Measurements from ENCODE around the gene LAPTM5.

LAPTM5 gene

DNA sequence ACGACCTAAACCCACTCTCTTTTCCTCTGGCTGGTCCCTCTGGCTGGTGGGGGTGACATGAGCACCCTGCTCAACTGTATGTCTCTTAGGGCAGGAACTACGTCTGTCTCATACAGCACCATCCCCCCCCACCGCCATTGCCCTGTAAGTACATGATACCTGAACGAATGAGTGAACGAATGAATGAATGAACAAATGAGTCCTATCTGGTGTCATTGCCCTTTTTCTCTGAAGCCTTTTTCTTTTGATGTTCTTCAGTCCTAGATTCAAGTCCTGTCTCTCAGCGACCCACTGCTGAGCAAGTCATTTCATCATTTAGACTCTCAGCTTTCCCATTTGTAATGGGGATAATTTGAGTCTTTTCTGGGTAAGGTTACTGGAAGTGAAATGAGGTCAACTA lies 45.0 kb downstream of the LAPTM5 start:
- no peak for DNase-seq

DNA sequence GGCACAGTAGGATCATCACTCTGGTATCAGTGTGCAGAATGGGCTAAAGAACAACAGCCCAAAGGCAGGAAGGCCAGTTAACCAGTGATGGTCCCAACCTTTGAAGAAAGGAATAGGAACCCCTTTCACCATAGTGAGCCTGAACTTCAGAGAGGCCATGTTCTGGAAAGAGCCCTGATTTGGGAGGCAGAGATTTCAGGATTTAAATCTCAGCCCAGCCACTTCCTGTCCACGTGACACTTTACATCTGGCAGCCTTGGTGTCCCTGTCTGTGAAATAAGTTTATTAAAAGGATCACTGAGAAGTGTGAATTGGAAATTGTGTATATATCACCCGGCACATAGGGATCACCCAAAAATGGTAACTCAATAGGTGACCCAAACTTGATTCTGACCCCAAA lies 47.2 kb downstream of the LAPTM5 start:
- DNase-seq = no peak

DNA sequence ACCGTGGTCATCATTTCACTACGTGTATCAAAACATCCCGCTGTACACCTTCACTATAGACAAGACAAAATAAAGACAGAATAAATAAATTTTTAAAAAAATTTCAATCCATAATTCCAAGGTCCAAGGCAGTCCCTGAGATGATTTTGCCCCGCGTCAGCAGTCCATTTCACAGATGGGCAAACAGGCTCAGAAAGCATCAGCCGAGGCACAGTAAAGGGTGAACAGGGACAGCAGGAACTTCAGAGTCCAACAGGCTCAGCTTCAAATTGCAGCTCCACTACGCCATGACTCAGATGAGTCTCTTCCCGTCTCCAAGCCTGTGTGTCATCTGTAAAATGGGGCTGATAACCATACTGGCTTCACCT lies 49.2 kb downstream of the LAPTM5 start:
- no peak for DNase-seq

DNA sequence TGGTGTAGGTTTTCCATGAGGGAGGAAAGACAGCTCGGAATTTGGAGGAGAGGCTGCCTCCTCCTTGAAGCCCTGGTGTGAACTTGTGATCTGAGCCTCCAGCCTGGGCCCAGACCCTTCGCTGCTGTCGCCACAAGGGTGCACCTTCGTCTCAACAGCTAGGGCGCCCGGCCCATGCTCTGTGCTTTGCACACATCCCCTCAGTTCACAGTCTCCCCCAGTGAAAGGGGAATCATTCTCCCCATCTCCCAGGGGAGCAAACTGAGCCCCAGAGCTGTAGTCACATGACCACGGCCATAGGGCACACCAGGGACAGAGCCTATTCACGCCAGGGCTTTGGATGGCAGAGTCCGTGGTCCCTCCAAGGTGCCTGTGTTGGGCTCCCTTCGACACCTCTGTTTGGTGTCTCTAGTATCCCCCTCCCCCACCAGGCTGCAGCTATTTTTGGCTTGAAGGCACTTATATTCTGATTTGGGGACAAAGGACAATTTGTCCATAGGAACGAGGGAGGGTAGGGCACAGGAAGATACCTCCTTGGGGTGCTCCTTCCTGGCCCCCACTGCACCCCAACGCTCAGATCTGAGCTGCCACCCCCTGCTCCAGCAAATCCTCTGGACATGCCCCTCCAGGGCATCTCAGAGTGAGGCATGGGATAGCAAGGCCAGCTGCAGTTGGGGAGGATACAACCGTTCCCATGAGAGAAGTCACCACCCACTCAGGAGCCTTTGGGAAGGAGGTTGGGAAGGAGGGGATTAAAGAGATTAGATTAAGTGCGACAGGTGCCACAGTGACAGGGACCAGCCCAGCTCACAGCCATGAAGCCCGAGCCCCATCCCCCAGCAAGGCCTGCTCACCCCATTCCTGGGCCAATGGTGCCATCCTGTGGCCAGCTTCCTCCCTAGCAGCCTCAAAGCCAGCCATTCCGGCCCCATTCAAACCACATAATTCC lies 49.9 kb downstream of the LAPTM5 start:
- DNase-seq = no peak

DNA sequence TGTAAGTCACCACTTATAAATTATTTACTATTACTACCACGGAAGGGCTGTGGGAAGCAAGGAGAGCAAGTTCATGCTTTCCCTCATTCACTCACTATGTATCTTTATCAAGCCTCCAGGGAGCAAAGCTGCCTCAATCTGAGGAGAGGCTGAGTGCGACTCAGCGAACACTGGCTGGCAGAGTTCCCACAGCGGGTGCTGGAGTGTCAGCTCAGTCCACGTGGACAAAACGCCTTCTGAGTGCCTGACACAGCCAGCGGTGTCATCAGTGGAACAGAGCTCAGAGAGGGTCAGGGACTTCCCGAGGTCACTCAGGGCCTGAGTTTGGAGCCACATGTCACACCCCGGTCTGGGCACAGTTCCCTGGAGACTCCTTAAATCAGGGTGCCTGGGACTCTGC lies 51.0 kb downstream of the LAPTM5 start:
- no peak for DNase-seq

DNA sequence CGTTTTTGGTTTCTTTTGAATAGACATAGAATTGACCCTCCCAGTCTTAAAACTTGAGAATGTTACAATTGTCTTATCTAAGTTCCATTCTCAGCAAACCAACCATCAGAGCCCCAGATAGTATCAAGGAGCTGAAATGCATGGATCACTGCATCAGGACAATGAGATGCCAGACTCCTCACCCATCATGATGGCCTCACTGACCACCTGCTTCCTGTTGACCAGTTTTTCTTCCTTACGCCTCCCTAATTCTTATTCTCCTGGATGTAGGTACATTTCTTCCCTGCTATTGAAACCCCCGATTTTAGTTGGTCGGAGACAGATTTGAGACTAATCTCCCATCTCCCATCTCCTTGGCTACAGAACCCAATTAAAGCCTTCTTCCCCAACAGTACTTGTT lies 51.9 kb downstream of the LAPTM5 start:
- no peak for DNase-seq

DNA sequence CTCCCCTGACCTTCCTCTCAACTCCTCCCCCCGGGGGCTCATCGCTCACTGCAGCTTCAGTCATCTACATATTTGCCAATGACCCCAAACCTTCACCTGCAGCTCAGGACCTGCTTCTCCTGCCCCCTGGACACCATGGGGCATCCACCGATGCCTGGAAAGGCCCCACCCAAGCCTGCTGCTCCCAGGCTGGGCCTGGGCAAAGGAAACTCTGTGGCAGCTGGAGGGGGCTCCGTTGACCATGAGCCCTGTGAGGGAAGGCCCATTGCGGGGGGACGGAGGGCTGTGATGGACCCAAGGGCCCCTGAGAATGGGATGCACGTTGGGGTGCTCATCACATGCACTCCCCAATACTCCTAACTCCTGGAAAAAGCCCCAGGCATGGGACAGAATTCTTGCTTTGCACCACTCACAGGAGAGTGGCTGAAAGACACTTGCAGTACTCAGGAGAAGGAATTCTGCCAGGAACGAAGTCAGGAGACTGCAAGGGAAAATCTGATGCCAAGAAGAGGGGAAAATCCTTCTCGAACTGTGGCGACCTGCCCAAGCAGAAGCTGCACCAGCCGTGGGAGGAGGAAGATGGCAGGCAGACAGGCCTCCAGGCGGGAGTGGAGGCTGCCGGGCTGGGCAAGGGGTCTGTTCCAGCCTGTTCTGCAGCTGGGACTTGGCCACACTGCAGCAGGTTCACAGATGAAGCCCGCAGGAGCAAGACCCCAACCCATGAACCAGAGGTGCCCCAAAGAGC lies 52.6 kb downstream of the LAPTM5 start:
- DNase-seq = no peak

DNA sequence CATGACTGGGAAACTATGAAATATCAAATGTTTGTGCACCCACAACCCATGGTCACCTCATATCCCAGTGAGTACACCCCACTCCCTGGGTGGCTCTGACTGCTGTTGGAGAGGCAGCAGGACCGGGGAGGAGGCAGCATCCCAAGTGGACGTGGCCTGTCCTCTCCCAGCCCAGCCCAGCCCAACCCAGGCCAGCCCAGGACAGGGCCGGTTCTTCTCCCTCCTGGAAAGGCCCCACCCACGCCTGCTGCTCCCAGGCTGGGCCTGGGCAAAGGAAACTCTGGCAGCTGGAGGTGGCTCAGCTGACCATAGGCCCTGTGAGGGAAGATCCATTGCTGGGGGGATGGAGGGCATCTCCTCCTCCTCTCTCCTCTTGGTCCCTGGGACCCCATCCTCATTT lies 53.3 kb downstream of the LAPTM5 start:
- DNase-seq = no peak

DNA sequence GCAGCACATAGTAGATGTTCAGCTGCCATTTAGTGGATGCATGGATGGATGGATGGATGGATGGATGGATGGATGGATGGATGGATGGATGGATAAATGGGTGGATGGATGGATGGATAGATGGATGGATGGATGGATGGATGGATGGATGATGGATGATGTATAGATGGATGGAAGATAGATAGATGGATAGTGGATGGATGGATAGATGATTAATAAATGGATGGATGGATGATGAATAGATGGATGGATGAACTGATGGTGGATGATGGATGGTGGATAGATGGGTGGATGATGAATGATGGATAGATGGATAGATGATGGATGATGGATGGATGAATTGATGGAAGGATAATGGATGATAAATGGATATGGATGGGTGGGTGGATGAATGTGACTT lies 54.8 kb downstream of the LAPTM5 start:
- DNase-seq = no peak

DNA sequence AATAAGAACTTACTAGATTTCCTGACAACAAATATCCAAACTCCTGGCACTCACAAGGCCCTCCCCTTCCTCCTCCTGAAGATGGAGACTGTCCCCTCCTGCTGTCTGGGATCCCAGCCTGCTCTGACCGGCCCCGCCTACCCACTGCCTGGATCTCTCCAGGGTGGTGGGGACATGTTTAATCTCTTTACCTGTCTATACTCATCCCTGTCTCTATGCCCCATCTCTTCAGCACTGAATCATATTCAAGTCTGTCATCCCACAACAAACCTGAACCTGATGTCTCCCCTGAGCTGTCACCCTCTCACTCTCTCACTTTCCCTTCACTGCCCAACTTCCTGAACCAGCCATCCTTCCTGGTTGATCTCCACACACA lies 56.3 kb downstream of the LAPTM5 start:
- no peak for DNase-seq

DNA sequence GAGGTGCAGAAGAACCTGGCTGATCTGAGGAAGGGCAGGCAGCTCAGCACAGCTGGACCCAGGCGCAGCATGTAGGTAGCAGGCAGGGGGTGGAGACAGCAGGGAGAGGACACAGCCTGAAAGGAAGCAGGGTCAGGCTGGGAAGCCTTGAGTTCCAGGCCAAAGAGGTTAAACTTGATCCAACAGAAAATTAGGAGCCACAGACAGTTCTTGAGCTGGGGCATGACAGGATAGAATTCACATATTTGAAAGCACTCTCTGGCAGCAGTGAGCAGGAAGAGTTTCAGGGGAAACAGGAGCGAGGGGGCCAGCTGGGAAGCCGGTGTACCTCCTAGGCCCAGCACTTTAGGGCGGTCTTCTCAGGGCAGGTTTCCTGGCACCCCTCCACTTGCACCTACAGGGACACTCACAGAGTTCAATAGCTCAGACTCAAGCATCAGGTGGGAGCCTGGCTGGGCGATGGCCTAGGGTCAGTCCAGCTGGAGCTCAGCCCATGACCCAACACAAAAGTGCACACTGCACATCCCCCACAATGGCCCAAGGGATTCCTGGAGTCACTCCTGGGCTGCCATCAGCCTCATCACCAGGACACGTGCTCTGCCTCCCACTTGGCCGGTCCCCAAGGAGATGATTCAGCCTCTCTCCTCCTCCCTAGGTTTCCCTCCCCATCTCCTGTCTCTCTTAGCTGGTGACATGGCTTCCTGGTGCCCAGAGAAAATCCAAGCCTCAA lies 56.9 kb downstream of the LAPTM5 start:
- DNase-seq = no peak

DNA sequence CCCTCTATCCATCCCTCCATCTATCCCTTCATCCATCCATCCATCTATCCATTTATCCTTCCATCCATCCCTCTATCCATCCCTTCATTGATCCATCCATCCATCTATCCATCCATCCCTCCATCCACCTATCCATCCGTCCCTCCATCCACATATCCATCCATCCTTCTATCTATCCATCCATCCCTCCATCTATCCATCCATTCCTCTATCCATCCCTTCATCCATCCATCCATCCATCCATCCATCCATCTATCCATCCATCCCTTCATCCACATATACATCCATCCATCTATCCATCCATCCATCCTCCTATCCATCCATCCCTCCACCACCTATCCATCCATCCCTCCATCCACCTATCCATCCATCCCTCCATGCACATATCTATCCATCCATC lies 57.8 kb downstream of the LAPTM5 start:
- no peak for DNase-seq

DNA sequence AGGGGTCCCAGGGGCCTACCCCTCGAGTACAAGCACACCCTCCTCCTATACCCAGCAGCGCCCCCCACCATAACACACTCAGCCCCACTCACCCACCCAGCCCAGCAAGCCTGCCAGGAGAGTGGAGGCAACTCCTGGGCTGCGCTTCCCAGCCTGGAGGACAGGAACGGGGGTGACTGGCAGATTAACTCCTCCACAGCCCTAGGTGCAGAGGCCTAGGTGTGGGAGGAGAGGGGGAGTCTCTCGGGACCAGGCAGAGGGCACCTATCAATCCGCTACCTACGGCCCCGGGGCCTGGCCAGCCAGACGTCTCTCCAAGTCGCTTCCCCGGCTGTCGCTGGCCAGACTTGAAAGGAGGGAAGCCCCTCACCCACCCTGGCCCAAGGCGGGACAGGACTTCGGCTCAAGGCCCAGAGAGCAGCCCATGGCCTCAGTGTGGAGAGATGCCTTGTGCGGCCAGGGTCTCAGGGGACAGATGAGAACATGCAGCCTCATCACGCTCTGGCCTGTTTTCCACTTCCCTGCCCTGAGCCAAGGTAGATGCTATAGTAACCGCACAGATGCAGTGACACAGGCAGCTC lies 59.1 kb downstream of the LAPTM5 start:
- DNase-seq = no peak

DNA sequence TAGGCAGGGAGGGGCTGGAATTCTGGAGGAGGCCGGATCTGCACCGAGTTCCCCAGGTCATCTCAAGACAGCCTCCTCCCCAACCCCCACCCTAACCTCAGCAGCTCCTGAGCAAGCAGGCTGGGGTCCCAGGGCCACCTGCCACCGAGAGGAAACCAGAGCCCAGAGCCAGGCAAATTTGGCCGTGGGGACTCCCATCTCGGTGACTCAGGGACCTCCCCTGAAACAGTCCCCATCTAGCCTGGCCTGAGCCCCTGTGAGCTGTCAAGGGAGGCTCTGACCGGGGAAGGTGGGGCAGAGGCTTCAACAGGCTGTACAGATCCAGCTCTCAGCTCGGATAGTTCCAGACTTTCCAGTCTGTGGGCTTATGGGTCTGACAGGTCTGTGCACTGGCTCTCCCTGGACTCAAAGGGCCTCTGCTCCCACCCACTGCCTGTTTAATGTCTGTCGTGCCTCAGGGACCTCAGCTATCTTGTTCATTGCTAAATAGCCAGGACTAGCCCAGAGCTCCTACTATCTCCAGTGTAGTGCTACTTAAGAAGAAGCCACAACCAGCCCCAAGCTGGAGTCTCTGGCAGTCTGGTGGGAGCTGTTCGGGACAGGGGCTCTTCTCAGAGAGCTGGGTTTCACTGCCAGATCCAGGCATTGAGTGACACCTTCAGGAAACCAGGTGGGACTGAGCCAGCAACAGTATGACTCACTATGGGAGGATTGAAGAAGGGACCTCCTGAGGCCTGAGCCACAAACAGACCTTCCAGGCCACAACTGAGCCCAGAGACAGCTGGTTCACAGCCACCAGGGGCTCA lies 59.8 kb downstream of the LAPTM5 start:
- no peak for DNase-seq

DNA sequence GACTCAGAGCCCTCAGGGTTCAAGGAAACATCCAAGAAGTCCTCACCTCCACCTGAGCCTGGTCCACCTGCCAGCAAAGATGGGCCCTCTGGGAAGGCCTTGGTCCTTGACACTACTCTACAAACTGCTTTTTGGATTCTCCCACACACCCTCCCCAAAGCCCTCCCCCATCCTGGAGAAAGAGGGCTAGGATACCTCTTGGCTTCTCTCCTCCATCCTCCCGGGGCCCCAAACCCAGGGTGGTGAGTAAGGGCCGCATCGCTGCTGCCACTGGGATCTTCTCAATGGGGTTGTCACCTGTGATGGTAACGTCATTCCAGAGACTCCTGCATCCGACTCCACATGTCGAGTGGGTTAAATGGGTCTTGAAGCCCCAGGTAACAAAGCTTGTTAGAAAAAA lies 60.7 kb downstream of the LAPTM5 start:
- no peak for DNase-seq

DNA sequence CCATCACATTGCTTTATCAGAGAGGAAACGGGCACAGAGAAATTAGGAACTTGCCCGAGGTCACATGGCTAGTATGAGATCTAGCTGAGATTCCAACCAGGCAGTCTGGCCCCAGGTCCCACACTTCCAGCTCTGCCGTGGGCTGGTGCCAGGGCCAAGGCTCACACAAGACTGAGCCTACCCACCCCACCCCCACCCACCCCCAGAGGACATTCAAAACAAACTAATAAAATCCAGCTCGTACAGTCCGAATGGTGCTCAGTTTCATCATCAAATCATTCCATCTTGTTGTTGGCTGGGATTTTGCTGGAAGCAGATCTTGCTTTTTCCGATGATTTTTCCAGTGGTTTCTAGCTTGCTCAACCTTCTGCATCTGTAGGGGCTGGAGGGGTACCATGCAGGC lies 62.1 kb downstream of the LAPTM5 start:
- DNase-seq = no peak

DNA sequence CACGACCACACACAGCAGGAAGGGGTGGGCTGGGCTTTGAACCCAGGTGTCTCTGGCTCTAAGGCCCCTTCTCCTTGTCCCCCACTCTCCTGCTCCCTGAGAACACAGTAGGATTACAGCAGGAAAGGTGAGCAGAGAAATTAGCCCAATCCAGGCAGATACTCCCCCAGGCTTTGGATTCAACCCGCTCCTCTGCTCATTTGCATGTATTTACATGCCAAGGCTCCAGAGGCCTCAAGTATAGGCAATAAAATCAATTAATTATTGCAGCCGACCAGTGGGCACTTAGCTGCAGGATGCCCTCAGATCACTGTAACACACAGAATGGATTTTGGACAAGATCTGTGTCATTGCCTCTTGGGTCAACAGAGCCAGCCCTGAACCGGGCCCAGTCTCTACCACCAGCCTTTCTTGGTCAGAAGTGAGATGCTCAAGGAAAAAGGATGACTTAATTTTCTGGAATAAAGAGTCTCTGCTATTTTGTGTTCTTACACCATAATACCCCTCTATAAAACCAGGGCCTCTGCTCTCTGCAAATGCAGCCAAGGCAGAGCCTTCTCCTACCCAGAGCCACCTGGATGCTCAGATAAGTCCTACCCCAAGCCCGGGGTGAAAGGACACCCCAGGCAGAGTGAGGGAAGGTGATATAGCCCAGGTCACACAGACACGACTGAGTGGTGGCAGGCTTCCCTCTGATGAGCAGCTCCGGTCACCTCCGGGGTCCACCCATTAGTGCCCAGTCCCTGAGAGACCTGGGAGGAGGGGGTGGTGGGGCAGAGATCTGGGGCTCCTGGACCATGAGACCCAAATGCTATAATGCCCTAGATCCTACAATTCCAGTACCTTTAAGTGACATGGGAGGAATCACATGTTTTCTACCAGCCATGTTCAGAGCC lies 63.0 kb downstream of the LAPTM5 start:
- no peak for DNase-seq

DNA sequence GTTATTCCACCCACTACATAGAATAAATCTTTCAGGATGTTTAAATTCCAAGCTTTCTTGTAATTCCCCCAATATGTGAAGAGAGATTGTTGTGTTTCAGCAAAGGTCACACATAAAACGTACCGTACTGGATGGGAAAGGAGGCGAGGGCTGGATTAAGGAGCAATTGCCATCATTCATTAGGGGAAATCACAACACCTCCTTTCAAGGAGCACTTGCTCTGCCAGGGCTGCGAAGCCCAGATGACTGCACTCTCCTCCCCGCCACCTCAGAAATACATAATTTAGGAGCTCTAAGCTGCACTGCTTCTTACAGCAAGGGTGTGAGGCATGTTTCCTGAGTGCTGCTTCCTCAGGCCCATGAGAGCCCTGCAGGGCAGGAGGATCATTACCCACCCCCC lies 63.8 kb downstream of the LAPTM5 start:
- DNase-seq = no peak

DNA sequence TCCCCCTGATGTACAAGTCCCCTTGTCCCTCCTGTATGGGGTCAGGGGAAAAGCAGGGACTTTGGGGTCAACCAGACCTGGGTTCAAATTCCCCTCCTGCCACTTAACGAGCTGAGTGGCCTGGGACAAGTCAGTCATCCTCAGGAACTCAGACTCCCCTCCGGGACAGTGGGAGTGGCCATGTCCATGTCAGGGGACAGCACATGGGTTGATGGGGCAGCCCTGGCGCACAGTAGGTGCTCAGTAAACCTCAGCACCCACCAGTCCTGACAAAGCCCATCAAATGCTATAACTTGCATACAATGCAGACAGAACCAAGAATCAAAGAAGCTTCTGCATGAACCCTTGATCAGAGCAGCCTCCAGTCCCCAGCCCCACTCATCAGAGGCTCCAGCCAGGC lies 64.2 kb downstream of the LAPTM5 start:
- DNase-seq = no peak

DNA sequence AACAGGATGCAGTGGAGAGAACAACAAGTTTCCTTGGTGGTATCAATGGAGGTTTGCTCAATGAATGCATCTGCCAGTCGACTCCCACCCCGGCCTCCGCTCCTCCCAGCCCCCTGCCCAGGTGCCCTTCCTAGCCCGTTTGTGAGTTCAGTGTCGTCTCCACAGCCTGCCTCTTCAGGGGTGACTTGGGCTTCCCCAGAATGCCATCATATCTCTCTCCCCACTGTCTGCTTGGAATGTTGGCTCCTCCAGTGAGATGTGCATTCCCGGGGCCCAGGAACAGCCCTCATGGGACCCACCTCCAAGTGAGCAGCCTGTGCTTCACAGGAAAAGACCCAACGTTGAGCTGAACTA lies 64.6 kb downstream of the LAPTM5 start:
- no peak for DNase-seq

DNA sequence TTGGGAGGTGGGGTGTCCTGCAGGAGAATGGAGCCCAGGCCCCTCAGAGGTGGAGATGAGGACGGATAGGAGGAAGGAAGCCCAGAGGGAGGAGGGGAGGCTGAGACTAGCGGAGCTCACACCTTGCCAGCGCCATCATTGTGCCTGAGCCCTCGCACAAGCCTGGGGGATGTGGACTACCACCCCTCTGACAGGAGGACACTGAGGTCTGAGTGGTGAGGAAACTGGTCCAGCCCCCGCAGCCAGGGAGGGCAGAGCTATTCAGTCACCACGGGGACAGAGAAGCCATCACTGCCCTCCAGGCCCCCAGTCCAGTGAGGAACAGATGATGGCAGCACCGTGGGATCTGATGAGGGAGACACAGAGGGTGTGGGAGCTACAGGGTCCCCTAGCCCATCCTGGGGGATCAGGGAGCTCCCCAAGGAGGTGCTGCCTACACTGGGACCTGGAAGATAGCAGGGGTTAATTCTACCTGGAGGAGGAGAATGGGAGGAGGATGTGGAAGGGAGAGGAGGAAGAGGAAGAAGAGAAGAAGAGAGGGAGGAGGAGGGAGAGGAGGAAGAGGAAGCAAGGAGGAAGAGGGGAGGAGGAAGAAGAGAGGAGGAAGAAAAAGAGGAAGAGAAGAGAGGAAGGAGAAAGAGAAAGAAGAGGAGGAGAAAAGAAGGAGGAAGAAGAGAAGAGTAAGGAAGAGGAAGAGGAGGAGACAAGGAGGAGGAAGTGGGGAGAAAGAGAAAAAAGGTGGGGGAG lies 65.2 kb downstream of the LAPTM5 start:
- DNase-seq = no peak

Measured in DMS 273 treated with DMSO at 0.1 percent for 48 hours (cell line).